NK-92 (cell line): Measurements from ENCODE around the gene DDX39A.
"Not testable (repeated sequence)": the region's sequence is repeated elsewhere in the genome, so short reads cannot be mapped to it uniquely, and the experiment has no call there.

Source experiments
- DNase-seq: peaks from one replicate; lab custom pipeline; 2025; ENCODE audit not compliant: unreplicated experiment; lab: John Stamatoyannopoulos, UW

Gene DDX39A

DNA sequence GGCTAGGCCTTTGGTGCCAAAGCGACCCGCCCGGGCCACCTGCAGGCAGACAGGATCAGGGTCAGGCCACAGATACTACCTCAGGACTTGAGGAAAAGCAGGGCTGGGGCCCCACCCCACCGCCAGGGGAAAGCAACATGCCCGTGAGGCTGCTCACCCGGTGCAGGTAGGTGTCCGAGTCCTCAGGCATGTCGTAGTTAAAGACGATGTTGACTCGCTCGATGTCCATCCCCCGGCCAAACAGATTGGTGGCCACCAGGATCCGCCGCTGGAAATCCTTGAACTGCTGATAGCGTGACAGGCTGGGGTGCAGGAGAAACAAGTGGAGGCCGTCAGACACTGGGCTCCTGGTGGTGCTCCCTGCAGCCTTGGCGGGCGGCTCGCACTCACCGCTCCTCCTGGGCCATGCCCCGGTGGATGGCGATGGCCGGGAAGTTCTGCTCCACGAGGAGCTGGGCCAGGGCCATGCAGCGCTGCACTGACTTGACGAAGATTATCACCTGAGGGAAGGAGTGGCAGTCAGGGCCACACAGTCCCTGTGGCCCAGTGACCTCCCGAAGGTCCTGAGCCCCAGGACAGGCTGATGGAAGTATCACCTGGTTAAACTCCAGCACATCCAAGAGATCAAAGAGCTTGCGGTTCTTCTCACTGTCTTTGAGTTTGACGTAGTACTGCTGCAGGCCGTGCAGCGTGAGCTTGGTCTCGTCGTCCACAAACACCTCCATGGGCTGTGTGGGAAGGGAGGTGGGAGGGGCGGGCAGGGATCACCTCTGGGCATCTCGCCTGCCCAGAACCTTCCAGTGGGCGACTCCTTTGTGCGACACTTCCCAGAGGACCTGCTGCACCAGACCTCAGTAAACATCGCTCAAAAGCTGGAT is 9.8 kb downstream of the DDX39A start:
- no peak for DNase-seq

DNA sequence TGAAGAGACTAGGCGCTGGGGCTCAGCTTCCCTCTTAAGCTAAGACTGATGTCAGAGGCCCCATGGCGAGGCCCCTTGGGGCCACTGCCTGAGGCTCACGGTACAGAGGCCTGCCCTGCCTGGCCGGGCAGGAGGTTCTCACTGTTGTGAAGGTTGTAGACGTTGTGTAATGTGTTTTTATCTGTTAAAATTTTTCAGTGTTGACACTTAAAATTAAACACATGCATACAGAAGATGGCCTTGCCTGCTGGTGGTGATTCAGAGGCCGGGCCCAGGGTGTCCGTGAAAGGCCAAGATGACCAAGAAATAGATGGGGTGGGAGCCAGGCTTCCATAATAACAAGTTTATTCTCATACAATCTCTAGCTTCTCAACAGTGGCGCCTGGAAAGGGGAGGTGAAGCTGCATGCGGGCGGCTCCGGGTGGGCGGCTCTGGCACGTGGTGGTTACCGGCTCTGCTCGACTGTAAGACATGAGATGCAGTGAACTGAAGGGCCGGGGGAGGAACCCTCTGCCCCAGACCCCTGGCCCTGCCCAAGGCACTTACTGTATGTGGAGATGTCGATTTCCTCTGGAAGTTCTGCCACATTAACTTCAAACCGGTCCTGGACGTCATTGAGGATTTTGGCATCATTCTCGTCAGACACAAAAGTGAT is 10.5 kb downstream of the DDX39A start:
- DNase-seq: no peak

DNA sequence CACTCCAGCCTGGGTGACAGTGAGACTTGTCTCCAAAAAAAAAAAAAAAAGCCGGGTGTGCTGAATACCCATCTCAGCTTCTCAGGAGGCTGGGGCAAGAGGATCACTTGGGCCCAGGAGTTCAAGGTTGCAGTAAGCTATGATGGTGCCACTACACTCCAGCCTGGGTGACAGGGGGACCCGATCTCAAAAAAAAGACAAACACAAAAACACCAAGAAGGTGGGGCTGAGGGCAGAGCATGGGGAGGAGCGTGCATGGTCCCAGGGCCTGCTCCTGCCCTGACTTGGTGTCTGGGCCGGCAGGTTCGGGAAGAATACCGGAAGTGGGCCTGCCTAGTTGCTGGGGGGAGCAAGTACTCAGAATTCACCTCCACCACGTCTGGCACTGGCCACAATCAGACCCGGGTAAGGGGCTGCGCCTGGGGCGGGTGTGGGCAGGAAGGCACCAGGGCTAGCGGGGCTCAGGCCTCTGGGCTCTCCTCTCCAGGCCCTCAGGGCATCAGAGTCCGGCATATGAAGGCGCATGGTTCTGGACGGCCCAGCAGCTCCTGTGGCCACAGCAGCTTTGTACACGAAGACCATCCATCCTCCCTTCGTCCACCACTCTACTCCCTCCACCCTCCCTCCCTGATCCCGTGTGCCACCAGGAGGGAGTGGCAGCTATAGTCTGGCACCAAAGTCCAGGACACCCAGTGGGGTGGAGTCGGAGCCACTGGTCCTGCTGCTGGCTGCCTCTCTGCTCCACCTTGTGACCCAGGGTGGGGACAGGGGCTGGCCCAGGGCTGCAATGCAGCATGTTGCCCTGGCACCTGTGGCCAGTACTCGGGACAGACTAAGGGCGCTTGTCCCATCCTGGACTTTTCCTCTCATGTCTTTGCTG is 11.3 kb downstream of the DDX39A start:
- no peak for DNase-seq

DNA sequence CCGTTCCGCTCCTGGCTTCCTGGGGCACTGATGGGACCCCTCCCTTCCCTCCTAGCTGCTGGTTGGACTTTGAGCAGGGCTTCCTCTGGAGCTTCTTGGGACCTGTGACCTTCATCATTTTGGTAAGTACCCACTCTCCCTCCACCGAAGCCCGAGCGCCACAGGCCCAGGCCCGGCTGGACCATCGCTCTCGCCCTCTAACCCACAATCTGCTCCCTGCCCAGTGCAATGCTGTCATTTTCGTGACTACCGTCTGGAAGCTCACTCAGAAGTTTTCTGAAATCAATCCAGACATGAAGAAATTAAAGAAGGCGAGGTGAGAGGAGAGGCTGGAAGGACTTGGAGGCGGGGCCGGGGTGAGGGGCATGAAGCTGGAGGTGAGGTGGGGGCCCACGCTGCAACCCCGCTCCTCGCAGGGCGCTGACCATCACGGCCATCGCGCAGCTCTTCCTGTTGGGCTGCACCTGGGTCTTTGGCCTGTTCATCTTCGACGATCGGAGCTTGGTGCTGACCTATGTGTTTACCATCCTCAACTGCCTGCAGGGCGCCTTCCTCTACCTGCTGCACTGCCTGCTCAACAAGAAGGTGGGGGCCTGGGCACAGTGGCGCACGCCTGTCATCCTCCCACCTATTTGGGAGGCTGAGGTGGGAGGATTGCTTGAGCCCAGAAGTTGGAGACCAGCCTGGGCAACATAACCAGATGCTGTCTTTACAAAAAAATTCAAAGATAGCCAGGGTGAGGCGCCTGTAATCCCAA is 12.3 kb downstream of the DDX39A start:
- DNase-seq: no peak

DNA sequence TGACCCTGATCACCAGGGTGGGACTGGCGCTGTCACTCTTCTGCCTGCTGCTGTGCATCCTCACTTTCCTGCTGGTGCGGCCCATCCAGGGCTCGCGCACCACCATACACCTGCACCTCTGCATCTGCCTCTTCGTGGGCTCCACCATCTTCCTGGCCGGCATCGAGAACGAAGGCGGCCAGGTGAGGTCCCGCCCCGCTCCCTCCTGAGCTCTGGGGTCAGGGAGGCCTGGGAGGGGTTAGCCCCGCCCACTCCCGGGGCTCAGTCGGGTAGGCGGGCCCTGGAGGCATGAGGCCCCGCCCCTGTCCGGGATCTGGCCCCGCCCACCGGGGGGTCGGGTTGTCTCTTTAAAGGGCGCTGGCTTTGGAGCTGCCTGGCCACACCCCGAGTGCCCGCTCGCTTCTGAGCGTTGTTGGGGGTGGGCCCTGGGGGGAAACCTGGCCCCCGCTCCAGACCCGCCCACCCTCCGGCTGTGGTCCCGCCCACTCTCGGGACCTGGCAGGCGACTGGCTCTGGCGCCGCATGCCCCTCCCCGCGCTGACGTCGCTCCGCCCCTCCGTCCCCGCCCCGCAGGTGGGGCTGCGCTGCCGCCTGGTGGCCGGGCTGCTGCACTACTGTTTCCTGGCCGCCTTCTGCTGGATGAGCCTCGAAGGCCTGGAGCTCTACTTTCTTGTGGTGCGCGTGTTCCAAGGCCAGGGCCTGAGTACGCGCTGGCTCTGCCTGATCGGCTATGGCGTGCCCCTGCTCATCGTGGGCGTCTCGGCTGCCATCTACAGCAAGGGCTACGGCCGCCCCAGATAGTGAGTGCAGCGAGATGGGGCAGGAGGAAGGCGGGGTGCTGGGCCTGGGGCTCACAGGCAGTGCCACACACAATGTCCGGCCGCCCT is 13.1 kb downstream of the DDX39A start:
- DNase-seq: no peak

DNA sequence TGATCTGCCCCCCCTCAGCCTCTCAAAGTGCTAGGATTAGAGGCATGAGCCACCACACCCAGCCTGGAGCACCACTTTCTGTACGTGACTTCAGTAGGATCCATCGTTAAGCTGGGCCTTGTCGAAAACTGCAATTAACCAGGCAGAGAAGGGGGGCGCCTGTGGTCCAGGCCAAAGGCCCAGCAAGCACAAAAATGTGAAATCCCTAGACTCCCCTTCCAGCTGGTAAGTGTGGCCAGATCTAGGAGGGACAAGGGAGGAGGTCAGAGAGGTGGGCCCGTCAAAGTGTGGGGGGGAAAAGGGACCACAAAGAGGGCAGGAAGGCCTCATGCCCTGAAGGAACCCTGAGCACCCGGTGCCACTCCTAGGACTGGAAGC is 13.8 kb downstream of the DDX39A start:
- no peak for DNase-seq

DNA sequence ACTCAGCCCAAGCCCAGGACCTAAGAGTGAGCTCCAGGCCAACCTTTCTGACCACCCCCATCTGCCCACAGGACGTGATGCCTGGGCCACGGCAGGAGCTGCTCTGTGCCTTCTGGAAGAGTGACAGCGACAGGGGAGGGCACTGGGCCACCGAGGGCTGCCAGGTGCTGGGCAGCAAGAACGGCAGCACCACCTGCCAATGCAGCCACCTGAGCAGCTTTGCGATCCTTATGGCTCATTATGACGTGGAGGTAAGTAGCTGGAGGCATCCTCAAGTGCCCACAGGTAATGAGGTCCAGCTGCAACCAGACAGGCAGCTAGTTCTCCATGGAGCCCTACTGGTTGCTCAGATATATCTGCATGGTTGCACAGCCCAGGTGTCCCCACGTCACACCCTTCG is 14.8 kb downstream of the DDX39A start:
- DNase-seq: no peak

DNA sequence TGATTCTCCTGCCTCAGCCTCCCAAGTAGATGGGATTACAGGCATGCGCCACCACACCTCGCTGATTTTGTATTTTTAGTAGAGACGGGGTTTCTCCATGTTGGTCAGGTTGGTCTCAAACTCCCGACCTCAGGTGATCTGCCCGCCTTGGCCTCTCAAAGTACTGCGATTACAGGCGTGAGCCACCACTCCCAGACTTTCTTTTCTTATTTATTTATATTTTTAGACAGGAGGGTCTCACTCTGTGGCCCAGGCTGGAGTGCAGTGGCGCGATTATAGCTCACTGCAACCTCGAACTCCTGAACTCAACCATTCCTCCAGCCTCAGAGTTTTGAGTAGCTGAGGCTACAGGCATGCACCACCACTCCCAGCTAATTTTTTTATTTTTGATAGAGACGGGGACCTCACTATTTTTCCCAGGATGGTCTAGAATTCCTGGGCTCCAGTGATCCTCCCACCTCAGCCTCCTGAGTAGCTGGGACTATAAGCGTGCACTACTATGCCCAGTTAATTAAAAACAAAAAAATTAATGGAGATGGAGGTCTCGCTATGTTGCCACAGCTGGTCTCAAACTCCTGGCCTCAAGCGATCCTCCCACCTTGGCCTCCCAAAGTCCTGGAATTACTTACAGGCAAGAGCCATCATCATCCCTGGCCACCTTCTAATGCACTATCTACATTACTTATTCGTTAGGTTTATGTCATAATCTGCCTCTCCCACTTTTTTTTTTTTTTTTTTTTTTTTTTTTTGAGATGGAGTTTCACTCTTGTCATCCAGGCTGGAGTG is 15.8 kb downstream of the DDX39A start:
- not testable (repeated sequence) for DNase-seq

DNA sequence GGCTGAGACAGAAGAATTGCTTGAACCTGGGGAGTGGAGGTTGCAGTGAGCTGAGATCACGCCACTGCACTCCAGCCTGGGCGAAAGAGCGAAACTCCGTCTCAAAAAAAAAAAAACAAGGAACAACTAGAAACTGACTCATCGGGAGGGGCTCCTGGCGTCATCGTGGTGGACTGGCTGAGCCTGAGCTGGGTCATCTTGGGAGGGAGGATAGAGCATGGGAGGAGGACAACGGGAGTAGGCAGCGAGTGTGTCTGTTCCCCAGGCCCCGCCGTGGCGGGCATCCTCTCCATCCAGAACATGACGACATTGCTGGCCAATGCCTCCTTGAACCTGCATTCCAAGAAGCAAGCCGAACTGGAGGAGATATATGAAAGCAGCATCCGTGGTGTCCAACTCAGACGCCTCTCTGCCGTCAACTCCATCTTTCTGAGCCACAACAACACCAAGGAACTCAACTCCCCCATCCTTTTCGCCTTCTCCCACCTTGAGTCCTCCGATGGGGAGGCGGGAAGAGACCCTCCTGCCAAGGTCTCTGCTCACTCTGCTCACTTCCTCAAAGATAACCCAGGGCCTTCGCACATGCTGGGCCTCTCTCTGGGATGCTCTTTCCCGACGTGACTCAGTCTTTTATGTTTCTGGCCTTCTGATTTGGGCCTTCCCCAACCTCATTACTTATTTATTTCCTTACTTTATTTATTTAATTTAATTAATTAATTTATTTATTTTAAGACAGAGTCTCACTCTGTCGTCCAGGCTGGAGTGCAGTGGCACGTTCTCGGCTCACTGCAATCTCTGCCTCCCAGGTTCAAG is 16.6 kb downstream of the DDX39A start:
- no peak for DNase-seq

DNA sequence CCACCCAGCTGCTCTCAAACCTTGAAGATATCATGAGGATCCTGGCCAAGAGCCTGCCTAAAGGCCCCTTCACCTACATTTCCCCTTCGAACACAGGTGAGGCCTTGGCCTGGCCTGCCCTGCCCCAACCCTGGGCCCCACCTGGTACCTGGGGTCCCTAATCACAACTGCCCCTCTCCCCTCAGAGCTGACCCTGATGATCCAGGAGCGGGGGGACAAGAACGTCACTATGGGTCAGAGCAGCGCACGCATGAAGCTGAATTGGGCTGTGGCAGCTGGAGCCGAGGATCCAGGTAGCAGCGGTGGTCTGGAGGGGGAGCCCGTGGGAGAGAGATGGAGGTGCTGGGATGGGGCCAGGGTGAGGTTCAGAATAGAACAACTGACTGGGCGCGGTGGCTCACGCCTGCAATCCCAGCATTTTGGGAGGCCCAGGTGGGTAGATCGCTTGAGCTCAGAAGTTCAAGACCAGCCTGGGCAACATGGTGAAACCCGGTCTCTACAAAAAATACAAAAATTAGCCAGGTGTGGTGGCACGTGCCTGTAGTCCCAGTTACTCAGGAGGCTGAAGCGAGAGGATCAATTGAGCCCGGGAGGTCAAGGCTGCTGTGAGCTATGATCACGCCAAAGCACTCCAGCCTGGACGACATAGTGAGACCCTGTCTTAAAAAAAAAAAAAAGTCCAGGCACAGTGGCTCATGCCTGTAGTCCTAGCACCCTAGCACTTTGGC is 17.5 kb downstream of the DDX39A start:
- DNase-seq: no peak

DNA sequence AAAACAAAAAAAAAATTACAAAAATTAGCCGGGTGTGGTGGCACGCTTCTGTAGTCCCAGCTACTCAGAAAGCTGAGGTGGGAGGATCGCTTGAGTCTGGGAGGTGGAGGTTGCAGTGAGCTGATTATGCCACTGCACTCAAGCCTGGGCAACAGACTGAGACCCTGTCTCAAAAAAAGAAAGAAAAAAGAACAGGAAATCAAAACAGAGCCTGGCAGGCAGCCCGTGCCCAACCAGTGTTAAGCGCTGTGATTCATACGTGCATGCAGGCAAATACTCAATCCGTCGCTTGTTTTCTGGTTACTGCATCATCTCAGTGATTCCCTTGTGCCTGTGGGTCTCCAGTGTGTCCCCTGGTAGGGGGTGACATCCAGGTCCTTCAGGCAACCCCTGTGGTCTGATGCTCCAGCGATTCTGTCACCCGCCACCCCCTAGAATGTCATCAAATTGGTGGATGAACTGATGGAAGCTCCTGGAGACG is 18.1 kb downstream of the DDX39A start:
- DNase-seq: no peak

DNA sequence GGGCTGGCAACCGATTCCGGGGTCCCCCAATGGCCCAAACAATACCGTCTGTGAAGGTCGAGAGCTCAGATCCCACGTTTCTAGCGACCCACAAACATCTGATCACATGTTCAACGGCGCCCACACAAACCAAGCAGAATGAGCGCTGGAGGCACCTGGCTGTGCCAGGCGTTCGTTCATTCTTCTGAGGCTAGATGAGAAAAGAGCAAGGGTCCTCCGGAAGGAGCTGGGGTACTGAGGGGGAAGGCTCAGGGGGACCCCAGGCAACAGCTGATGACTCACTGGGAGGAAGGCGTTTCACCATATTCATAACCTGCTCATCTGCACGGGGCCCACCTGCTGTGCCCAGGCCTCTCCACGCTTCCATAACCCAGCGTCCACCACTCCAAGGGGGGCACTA is 22.0 kb downstream of the DDX39A start:
- DNase-seq: not testable (repeated sequence)

DNA sequence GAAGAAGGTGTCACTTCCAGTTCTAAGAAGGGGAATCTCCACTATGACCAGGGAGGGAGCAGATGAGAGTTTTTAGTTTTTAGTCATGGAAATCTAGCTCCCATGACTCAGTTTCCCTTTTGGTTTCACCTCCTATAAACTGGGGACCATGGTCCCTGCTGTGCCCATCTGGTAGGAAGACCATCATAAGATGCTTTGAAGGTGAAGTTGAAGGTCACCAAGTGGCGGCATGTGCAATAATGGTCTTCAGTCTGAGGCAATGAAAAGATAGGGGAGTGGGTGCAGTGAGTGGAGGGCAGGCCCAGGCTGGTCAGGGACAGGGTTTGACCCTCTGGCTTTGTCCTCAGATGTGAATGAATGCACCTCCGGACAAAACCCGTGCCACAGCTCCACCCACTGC is 22.4 kb downstream of the DDX39A start:
- not testable (repeated sequence) for DNase-seq

DNA sequence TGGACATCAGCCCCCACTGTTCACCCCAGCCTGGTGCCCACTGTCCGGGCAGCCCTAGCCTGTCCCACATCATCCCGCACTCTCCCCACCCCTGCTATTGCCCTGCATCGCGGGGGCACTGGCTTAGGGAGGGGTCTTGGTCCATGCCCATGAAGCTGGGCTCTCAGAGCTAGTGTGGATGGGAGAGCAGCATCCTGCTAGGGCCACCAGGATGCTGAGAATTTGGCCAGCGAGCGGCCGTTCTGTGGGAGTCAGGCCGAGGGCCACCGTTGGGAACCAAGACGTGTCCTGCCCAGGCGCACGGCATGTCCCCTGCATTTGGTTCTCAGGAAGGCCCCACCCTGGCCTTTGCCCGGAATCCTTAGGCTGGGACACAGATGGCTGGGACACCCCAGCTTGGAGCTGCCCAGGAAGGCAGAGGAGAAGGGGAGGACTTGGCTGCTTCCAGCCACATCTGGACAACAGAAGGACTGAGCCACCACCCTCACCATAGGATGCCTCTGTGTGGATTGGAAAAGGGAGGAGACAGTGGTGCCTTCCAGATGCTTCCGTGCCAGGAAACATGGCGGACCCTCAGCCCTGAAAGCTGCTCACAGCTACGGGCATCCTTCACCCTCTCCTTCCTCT is 23.3 kb downstream of the DDX39A start:
- DNase-seq: no peak

DNA sequence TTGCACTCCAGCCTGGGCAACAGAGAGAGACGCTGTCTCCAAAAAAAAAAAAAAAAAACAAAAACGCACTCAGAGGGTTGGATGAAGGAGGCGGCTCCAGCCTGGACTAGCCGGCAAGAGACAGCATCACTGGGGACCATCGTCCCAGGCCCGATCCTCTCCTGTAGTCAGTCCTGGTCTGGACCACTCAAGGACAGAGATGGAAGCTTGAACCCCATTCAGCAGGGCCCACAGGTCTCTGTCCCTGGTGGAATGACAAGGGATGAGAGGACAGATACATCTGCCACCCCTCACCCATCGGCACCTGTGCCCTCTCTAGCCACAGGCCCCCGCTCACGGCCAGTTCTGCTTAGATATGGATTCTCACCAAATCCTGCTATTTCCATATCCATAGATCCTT is 23.9 kb downstream of the DDX39A start:
- no peak for DNase-seq

DNA sequence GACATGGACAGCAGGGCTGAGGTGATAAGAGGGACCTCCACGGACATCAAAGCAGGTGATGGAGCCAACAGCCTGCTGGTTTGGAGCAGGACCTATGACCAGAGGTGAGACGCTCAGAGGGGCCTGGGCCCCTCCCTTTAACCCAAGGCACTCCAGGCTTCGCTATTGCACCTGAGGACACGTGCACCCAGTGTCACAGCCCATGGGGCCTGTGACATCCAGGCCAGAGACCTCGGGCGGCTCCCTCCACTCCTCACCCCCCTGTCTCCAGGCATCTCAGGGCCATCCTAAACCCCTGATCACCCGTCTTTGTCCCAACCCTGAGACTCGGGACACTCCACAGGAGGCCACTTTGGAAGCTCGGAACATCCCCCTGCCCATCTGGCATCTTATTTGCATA is 25.0 kb downstream of the DDX39A start:
- no peak for DNase-seq

DNA sequence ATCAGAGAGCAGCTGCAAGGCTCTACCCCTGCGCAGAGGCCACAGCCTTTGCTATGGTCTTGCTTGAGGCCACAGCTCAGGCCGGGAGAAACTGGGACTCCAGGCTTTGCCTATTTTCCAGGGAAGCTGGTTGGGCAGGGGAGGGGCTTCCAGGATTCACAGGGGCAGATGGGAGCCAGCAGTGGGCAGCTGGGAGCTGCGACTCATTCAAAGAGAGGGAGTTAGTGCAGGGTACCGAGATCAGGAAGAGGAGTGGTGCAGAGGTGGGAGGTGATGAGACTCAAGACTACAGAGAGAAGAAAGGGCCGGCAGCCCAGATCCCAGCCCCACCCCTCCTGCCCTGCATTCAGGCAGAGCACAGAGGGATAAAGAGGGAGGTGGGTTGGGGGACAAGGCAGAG is 25.8 kb downstream of the DDX39A start:
- no peak for DNase-seq
